M059J (cell line): ENCODE measurements around the gene MMD2. TPM values are rescaled to one million over a fixed set of nuclear protein-coding genes. Genes with fewer than 3 reads are reported as not detected.
"Not testable (repeated sequence)": the region's sequence is repeated elsewhere in the genome, so short reads cannot be mapped to it uniquely, and the experiment has no call there.

ENCODE experiments used
- DNase-seq: peaks from one replicate; pipeline ENCODE4 v3.0.0-alpha.2; 2012; ENCODE audit warnings: low read depth
- total RNA-seq: library from RNA; depleted of rRNA; stranded (reverse); fragments of >200 nt; shearing (Covaris generic); gene quantifications from 2 replicates; pipeline ENCODE4 v1.2.3, GENCODE V29; 2014; rRNA removed

The MMD2 gene, protein sequence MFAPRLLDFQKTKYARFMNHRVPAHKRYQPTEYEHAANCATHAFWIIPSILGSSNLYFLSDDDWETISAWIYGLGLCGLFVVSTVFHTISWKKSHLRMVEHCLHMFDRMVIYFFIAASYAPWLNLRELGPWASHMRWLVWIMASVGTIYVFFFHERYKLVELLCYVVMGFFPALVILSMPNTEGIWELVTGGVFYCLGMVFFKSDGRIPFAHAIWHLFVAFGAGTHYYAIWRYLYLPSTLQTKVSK
- total RNA-seq = not detected in 2 replicates

DNA sequence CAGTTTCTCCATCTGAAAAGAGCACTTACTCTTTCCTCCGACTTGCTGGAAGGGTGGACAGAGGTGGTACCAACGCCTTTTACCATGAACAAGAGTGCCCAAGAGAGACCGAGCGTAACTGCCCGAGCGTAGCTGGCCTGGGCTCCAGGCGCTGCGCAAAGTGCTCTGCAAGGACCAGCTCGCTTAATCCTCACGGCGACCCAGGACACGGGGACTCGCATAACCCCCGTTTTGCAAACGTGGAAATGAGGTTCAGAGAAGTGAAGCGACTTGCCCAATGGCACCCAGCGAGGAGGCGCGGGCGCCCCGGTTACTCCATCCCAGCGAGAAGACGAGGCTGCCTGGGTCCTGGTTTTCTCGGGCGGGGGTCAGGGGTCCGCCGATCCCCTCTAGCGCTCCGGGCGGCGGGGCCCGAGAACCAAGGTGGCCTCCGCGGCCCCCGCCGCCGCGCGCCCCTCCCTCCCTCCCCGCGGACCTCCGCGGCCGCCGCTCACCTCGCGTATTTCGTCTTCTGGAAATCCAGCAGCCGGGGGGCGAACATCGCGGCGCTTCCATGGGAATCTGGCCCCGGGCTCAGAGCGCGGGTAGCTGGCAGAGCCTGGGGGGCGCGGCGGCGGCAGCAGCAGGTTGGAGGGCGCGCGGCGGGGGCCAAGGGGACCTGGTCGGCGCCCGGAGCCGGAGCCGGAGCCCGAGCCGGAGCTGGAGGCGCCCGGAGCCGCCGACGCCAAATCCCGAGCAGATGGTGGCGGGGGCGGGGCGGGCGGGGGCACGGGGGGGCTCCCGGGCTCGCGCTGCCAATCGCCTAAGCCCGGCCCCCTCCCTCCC is at the start of gene MMD2:
MMD2 (minus strand) TSS at position 711 of the 825 bp plus-strand sequence; CDS start at position 541, 170 bp downstream.
- DNase-seq = no peak

DNA sequence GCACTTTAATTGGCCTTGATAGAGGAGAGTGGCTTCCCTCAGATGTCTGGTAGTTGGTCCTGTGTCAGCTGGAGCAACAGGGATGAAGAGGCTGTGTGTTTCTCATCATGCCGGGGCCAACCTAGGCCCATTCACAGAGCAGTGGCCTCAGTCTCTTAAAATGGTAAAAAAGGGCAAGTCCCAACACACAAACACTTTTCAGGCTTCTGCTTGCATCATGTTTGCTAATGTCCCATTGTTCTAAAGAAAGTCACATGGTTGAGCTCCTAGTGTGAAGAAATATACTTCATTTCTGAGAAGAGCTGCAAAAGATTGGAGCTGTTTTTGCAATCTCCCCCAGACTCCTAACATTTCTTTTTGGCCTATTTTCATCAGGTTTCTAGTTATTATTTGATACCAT is 46.1 kb upstream of the MMD2 start:
- DNase-seq = no peak

DNA sequence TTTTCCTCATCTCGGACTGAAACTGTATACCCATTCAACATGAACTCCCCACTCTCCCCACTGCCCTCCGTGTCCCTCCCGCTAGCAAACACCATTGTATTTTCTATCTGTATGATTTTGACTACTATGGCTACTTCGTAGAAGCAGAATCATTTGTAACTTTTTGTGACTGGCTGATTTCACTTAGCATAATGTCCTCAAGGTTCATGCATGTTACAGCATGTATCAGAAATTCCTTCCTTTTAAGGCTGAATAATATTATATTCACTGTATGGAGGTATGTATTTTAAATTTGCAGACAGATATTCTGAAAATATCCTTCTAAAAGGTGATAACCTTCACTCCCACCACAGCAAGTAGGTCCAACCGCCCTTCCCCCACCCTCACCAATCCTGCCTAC is 42.9 kb upstream of the MMD2 start:
- DNase-seq = no peak

DNA sequence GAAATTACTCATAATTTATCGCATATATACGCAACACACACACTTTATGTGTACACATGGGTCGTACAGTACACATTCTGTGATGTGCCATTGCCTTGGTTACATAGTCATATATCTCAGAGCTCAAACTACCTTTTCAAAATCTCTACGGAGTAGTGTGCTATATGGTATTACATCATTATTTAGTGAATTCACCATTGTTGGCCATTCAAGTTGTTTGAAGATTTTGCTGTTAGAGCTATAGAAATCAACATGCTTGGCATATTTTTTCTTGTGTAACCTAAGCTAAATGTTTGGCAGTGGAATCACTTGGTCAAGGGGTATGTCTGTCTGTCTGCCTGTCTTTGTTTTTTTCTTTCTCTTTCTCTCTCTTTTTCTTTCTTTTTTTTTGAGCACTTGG is 42.0 kb upstream of the MMD2 start:
- DNase-seq = no peak

DNA sequence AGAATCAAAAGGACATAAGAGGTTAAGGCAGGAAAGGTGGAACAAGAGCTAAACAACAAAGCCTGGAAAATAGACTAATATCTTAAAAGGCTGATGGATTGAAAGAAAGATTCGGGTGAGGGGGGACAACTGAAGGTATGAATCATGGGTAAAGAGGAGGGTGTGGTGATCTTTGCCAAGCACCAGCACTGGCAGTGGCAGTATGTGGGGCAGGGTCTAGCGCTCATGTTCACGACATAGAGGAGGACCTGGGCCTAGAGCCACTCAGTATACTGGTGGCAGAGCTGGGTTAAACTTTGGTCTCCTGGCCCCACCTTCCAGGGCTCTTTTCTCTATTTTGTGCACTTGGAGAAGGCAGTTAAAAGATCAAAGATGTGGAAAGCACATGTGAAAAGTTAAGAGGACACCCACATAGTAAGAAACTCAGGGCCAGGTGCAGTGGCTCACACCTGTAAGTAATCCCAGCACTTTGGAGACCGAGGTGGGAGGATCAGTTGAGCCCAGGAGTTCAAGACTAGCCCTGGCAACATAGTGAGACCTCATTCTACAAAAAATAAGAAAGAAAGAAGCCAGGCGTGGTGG is 40.5 kb upstream of the MMD2 start:
- no peak for DNase-seq

DNA sequence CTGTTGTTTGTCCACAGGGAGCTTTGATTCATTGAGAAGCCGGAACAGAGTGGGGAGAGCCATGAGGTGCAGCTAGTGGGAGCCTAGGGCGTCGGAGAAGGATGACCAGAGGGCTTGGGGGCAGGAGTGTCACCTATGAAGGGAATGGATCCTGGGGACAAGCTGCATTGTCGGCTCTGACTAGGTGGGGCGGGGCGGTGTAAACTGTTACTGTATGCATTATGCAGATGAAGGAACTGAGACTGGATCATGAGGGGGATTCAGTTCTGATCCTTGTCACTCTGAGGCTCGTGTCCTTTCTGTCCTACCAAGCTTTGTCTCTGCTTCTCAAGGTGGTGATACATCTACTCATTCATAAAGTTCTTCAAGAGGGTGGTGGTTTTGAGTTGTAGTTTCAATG is 39.9 kb upstream of the MMD2 start:
- DNase-seq = no peak

DNA sequence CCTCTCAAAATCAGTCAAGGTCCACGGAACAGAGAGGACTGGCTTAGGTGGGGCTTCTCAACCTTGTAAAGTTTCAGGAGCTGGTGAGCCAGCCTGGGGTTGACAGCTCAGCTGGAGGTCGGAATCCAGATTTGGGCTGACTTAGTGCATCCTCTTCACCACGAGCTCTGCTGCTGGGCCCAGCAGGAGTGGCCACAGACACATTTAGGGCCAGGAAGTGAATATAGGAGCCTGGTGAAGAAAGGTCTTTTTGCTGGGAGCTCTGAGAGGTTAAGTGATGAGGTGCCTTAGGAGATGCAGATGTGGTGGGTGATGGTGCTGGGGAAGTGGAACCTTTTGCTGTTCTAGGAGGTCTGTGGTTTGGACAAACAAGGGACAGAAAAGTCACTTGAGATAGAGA is 39.3 kb upstream of the MMD2 start:
- no peak for DNase-seq

DNA sequence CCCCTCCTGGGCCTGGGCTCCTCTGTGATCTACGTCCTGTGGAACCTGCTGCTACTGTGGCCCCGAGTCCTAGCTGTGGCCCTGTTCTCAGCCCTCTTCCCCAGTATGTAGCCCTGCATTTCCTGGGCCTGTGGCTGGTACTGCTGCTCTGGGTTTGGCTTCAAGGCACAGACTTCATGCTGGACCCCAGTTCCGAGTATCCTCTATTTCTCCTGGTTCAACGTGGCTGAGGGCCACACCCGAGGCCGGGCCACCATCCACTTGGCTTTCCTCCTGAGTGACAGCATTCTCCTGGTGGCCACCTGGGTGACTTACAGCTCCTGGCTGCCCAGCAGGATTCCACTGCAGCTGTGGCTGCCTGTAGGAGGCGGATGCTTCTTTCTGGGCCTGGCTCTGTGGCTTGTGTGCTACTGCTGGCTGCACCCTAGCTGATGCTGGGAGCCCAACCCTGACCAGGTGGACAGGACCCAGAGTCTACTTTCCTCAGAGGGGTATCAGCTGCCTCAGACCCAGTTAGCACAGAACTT is 37.8 kb upstream of the MMD2 start:
- no peak for DNase-seq

DNA sequence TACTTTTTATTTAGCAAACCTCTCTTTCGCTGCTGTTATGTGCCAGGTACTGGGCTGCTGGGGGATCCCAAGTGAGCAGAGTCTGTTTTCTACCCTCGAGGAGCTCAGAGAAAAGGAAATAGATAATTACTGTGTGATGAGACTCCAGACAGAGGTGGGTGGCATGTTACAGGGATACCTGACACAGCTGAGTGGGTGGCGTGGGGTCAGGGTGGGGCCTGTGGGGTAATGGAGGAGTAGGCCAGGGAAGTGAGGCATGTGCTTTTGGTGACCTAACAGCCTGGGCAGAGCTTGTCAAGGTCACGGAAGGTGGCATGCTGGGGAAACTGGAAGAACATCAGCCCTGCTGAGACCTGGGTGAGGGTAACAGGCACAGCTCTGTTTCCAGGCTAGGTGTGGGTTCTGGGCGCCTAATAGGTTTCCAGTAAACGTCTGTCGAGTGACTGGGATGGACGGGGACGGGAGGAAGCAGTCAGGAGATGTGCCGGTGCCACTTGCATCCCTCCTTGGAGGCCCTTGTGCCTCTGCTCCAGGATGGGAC is 36.5 kb upstream of the MMD2 start:
- DNase-seq = no peak

DNA sequence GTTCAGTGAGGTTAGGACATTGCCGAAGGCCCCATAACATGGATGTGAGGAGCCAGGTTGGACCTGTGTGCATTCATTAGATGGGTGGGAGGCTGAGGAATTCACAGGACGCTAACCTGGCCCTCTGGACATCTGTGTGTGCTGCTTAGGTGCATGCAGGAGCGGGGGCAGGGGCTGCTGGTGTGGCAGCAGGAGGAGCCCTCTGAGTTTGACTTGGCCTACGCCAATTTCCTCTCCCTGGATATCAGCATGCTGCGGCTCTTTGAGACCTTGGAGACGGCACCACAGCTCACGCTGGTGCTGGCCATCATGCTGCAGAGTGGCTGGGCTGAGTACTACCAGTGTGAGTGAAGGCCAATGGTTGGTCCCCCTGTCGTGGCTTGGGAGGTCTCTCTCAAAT is 34.5 kb upstream of the MMD2 start:
- no peak for DNase-seq

DNA sequence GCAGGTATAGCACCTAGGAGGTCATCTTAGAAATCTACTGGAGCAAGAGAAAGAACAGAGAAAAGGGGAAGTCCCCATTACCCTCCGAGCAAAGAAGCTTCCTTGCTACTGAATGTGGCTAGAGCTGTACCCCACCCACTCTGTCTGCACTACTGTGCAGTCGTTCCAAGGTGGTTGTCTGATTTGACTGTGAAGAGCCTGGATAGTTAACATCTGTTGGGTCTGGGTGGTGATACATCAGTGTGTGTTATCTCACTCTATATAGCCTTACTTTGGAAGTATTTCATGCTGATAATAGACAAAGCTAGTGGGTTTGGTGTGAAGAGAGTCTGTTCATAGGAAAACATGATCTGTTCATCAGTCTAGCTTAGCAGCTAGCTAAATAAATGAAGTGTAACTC is 23.8 kb upstream of the MMD2 start:
- DNase-seq = not testable (repeated sequence)

DNA sequence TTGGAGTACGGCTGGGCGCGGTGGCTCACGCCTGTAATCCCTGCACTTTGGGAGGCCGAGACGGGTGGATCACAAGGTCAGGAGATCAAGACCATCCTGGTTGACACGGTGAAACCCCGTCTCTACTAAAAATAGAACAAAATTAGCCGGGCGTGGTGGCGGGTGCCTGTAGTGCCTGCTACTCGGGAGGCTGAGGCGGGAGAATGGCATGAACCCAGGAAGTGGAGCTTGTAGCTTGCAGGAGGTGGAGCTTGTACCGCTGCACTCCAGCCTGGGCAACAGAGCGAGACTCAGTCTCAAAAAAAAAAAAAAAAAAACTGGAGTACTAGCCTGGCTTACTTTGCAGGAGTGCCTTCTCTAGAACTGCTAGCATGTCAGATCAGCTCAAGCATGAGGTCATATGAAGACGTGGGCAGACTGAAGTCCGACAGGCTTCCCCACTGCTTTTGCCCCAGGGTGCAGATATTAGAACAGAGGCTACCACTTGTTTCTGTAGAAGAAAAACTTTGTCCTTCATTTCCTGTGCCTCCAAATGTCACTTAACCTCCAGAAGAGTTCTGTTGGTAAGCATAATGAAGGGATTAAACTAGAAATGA is 22.4 kb upstream of the MMD2 start:
- DNase-seq = not testable (repeated sequence)

DNA sequence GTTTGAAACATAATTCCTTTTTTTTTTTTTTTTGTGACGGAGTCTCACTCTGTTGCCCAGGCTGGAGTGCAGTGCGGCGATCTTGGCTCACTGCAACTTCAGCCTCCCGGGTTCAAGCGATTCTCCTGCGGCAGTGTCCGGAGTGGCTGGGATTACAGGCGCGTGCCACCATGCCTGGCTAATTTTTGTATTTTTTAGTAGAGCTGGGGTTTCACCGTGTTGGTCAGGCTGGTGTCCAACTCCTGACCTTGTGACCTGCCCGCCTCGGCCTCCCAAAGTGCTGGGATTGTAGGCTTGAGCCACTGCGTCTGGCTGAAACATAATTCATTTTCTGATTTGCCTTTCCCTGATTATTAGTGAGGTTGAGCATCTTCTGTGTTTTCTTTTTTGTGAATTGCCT is 16.6 kb upstream of the MMD2 start:
- not testable (repeated sequence) for DNase-seq

DNA sequence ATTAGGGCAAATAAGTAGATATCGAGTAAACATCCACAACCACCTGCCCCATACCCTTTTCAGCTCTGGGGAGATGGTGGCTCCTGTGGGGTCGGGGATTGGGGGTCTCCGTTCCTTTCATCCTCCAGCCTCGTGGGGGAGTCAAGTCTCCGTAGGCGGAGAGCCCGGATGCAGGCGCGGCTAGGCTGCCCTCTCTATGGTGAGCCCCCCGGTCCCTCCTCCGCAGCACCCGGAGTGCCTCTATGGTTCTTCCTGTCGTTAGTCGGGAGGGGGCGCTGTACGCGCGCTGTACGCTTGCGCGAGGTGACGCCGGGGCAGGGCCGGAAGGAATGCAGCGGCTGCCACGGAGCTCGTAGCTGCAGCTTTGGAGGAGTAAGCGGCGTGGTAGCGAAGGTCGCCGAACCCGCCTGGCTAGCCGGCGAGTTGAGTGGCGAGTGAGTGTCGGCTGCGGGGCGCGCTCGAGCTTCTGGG is 14.8 kb upstream of the MMD2 start:
- DNase-seq = peak; percentile 89

DNA sequence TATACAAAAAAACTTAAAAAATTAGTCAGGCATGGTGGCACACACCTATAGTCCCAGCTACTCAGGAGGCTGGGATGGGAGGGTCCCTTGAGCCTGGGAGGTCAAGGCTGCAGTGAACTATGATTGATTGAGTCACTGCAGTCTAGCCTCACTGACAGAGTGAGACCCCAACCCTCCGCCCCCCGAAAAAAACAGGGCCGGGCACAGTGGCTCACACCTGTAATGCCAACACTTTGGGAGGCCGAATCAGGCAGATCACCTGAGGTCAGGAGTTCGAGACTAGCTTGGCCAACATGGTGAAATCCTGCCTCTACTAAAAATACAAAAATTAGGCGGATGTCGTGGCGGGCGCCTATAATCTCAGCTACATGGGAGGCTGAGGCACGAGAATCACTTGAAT is 13.5 kb upstream of the MMD2 start:
- not testable (repeated sequence) for DNase-seq

DNA sequence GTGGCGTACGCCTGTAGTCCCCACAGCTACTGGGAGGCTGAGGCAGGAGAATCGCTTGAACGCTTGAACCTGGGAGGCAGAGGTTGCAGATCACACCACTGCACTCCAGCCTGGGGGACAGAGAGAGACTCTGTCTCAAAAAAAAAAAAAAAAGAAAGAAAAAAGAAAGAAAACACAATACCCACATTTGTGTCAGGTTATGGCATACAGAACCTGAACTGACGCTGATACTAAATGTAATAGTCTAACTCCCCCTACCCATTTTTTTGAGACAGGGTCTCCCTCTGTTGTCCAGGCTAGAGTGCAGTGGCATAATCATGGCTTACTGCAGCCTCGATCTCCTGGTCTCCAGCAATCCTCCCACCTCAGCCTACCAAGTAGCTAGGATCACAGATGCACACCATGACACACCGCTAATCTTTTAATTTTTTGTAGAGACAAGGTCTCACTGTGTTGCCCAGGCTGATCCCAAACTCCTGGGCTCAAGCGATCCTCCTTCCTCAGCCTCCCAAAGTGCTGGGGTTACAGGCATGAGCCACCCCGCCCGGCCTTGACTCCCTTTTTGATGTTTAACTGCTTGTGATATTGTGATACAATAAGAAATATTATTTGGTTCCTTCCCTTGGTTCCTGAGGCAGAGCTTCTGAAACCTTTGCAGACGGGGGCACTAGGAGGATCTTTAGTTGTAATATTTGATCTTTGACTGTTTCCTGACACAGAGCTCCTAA is 6.5 kb upstream of the MMD2 start:
- no peak for DNase-seq

DNA sequence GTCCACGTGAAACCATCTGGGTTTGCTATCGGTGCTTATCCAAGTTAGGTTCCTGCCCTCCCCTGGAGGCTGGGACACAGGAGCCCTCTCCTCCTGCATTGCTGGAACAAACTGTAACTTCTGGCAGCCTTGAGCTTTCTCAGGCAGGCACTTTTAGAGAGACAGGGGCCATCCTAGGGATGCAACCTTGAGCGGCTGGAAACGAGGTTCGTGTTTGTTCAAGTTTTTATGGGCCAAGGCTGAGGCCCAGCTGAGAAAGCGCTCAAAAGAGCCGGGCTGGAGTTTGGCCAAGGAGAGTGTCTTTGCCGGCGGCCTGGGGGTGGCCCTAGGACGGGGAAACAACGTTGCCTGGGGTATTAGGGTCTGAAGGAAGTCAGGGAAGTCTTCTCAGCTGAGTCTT is 5.5 kb upstream of the MMD2 start:
- DNase-seq = no peak

DNA sequence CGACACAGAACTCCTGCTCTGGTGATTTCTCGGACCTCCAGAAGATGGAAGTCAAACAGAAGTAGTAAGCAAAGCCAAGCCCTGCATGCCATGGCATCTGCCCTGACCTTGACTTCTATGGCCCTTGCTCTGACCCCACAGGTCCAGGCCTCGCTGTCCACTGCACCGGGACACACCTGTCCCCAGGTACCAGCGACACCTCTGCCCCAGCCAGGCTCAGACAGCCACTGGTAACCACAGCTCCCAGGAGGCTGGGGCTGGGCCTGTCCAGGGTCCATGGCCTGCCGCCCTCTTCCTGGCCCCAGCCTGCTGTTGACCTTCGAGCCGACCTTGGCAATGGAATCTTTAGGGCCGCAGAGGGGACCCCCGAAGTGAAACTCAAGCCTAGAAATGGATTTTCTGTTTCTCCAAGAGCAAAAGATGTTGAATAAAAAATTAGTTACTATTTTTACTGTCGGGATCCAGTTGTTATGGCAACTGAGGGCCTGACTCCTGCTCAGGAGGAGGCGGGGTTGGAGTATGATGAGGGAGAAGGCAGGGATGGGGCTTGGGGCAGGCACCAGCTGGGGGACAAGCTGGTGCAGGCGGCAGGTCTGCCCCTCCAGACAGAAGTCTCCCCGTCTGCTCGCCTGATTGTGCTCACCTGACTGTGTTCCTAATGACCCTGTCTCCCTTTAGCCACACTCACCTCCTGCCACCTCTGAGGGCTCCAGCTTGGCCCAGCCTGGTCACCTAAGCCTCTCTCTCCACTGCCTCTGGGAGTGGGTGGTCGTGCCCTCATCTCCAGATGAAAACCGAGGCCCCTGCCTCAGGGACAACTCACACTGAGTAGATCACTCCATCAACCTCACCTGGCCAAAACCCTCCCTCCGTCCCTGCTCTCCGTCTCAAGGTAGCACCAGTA is 4.1 kb upstream of the MMD2 start:
- peak; percentile 19 for DNase-seq

DNA sequence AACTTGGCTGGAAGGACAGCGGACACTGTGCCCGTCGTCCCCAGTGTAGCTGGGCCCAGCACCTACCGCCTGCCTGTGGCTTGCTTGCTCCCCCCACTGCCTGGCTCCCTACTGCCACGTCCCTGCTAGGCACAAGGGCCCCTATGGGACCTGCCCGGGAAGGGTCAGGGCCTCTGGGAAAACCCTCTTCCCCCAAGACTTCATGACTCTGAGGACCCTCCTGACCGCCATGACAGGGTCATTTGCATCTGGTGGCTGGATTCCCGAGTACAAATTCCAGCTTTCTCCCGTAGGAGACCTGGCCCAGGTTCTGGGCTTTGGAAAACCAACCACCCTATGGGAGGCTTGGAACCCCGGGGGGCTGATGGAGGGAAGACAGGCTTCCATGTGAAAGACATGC is 1.4 kb upstream of the MMD2 start:
- DNase-seq = no peak

DNA sequence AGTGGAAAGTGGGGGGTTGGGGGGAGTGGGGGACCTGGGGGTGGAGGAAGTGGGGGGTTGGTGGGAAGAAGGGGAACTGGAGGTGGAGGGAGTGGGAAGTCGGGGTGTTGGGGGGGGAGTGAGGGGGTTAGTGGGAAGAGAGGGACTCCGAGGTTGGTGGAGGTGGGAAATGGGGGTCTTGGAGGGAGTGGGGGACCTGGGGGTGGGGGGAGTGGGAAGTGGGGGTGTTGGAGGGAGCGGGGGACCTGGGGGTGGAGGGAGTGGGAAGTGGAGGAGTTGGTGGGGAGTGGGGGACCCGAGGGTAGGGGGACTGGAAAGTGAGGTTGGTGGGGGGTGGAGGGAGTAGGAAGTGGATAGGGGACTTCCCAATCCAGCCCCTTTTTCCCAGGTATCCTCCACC is 906 bp upstream of the MMD2 start:
- no peak for DNase-seq
